Pancreas (tissue), 10 donors: ENCODE results near the gene IFNAR1. TPM values are rescaled to one million over a fixed set of nuclear protein-coding genes. Genes with fewer than 3 reads are reported as not detected.

Source experiments
- ATAC-seq, 4 donors: fragments of 200-7000 bp; cut with Tn5 transposase; one replicate each; pipeline versions ENCODE4 v1.8.0 to v1.9.1; 2020; ENCODE audit warnings: mild to moderate bottlenecking in 4 of 4, moderate library complexity in 4 of 4
- DNase-seq, 6 donors: peaks; one replicate each; pipeline ENCODE4 v3.0.0-alpha.2; 2020
- FAIRE-seq: peaks from 2 replicates; lab custom pipeline; 2012; peaks lifted over from hg19 to GRCh38; lab: Jason Lieb, UNC
- H3K27ac ChIP-seq, 4 donors: fragments of 200-600 bp; sonication (generic); 1 replicate in 3 of 4; 2 replicates in 1 of 4; pipeline versions ENCODE4 v1.5.0 to v1.8.0; 2020
- H3K27me3 ChIP-seq, 4 donors: fragments of 200-600 bp; one replicate each; pipeline ENCODE4 v1.8.0; 2021
- H3K36me3 ChIP-seq, 3 donors: fragments of 200-600 bp; sonication (generic) in 1 of 3; one replicate each; pipeline versions ENCODE4 v1.5.0 to v1.8.0; 2020 to 2021
- H3K4me1 ChIP-seq, 3 donors: fragments of 200-600 bp; one replicate each; pipeline ENCODE4 v1.8.0; 2021
- H3K4me3 ChIP-seq, 4 donors: fragments of 200-600 bp; sonication (generic) in 2 of 4; one replicate each; pipeline versions ENCODE4 v1.5.0 to v1.8.0; 2020 to 2021
- H3K9me3 ChIP-seq, 4 donors: fragments of 200-600 bp; one replicate each; pipeline ENCODE4 v1.8.0; 2021
- WGBS, 2 donors: extraction: QIAGEN DNeasy Blood & Tissue Kit; methylation state at CpG; one replicate each; pipeline ENCODE4 v1.1.7; 2013; 5-methylcytosine and 5-hydroxymethylcytosine counted together
- intact Hi-C, 3 donors: fragments of 100-400 bp; cut with DNase I; formaldehyde crosslinking; loops; one replicate each; pipeline versions ENCODE4 v1.11.1 to v1.14.2; 2022
- polyA plus RNA-seq, 2 donors: library from polyadenylated mRNA; stranded (reverse); fragments of 200-250 nt; gene quantifications; one replicate each; pipeline ENCODE4 v1.2.3, GENCODE V29; 2013
- total RNA-seq, 6 donors: library from RNA; stranded (reverse); fragmentation: NEBNext Ultra II Directional in 4 of 6; extraction: Animal tissue kit (Norgen Biotek cat#: 25700) in 4 of 6; gene quantifications; one replicate each; pipeline versions ENCODE4 v1.2.1 to v1.2.4, GENCODE V29; 2021 to 2023
- TF ChIP-seq, protein P1 (sequence below), 4 donors: fragments of 200-600 bp; sonication (generic) in 3 of 4; IDR thresholded peaks; one replicate each; pipeline versions ENCODE4 v1.5.0 to v1.8.0; 2021; ENCODE audit warnings: antibody characterized with exemption in 4 of 4
- donor health status: healthy with polysubstance abuse.
- donor health status: DM: no; HTN: no; CAD: no; lungs with moderate emphysema.
- donor health status: DM: no; HTN: no; CAD: no.
- donor health status: control.
- donor health status: control.
- donor health status: Bipolar disorder and iron deficiency.
- donor health status: DM: yes; HTN: yes; CAD: no.
- donor health status: DM: no; HTN: no; CAD: no.
- donor health status: DM: no; HTN: no; CAD: no.
- donor health status: DM: yes; HTN: yes; CAD: no.

IFNAR1 gene
- total and polyA plus RNA-seq, 8 donors: 7.5 to 48.5 (median 23.1) TPM

DNA sequence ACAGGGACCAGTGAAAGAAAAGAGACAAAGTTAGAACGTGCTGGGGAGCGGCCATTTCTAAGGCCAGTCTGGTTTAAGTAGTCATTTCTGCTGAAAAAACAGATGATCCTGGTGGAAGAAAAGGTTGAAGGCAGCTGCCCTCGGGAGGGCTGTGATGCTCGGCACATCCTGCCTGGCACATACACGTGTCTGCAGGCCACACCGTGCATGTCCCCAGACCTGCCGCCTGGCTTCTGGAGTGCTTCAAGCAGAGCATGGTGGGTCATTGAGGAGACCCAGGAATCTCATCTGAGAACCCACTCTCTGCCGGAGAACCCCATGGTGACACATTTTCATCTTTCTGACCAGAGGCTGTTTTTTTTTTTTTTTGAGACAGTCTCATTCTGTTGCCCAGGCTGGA is 32.4 kb downstream of the IFNAR1 start:
- no peak for FAIRE-seq
- DNase-seq: no peak

DNA sequence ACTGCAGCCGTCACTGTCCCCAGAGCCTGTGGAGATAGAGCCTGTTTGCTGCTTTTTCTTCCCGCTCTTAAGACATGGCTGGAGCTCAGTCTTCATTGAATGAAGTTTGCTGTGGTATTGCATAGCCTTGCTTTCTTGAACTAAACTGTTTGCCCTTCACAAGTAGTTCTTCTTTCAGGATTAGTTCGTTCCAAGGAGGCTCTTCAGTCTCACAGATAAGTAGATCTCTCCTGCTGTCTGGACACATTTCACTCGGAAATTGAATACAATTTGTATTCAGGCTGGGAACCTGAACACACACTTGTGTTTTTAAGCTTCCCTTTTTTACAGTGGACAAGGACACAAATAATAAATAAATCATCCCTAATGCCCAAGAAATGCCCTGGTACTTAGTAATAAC is 34.7 kb downstream of the IFNAR1 start:
- intact Hi-C loops: no loop called here
- no peak overlapping the region for H3K27ac ChIP-seq
- no peaks in the 10 kb centered on the region for H3K27me3 ChIP-seq
- H3K4me1 ChIP-seq: peaks cover 0 to 17% (median 4%) of the 10 kb centered on the region in 3 donors
- no peak overlapping the region for H3K4me3 ChIP-seq
- TF ChIP-seq, protein P1, sequence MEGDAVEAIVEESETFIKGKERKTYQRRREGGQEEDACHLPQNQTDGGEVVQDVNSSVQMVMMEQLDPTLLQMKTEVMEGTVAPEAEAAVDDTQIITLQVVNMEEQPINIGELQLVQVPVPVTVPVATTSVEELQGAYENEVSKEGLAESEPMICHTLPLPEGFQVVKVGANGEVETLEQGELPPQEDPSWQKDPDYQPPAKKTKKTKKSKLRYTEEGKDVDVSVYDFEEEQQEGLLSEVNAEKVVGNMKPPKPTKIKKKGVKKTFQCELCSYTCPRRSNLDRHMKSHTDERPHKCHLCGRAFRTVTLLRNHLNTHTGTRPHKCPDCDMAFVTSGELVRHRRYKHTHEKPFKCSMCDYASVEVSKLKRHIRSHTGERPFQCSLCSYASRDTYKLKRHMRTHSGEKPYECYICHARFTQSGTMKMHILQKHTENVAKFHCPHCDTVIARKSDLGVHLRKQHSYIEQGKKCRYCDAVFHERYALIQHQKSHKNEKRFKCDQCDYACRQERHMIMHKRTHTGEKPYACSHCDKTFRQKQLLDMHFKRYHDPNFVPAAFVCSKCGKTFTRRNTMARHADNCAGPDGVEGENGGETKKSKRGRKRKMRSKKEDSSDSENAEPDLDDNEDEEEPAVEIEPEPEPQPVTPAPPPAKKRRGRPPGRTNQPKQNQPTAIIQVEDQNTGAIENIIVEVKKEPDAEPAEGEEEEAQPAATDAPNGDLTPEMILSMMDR (IDR thresholded peaks at IDR 0.05): no peak
- FAIRE-seq: no peak
- no peak for DNase-seq
- WGBS, 2 donors: 82 to 85% methylated on average over 4 of the region's 4 CpGs
- no peaks in the 10 kb centered on the region for H3K9me3 ChIP-seq
- peaks cover 0 to 18% (median 0%) of the 10 kb centered on the region in 3 donors for H3K36me3 ChIP-seq
- ATAC-seq: no peak

More for the DNA sequence above, 32.4 kb downstream of the IFNAR1 start:
- H3K4me3 ChIP-seq: no peak overlapping the region
- no peak for ATAC-seq
- H3K4me1 ChIP-seq: peaks cover 0 to 17% (median 4%) of the 10 kb centered on the region in 3 donors
- intact Hi-C loops: no loop called here
- H3K36me3 ChIP-seq: peaks cover 0 to 19% (median 0%) of the 10 kb centered on the region in 3 donors
- TF ChIP-seq, protein P1 (IDR thresholded peaks at IDR 0.05): no peak
- no peaks in the 10 kb centered on the region for H3K27me3 ChIP-seq
- H3K27ac ChIP-seq: no peak overlapping the region
- no peaks in the 10 kb centered on the region for H3K9me3 ChIP-seq
- 88 to 89% methylated on average over 8 of the region's 8 CpGs for WGBS, 2 donors

GRCh38 chr21:33360281-33360680 is 35.5 kb downstream of the IFNAR1 start:
- TF ChIP-seq, protein P1 (IDR thresholded peaks at IDR 0.05): no peak
- no peaks in the 10 kb centered on the region for H3K9me3 ChIP-seq
- intact Hi-C loops: no loop called here
- whole genome bisulfite sequencing, 2 donors: 70 to 72% methylated on average over 6 of the region's 6 CpGs
- no peaks in the 10 kb centered on the region for H3K27me3 ChIP-seq
- no peak overlapping the region for H3K27ac ChIP-seq
- no peak for DNase-seq
- H3K36me3 ChIP-seq: peaks cover 0 to 10% (median 0%) of the 10 kb centered on the region in 3 donors
- FAIRE-seq: no peak
- peaks cover 0 to 17% (median 4%) of the 10 kb centered on the region in 3 donors for H3K4me1 ChIP-seq
- peak in 1 of 4 donors; percentile 42 for ATAC-seq
- no peak overlapping the region for H3K4me3 ChIP-seq

DNA sequence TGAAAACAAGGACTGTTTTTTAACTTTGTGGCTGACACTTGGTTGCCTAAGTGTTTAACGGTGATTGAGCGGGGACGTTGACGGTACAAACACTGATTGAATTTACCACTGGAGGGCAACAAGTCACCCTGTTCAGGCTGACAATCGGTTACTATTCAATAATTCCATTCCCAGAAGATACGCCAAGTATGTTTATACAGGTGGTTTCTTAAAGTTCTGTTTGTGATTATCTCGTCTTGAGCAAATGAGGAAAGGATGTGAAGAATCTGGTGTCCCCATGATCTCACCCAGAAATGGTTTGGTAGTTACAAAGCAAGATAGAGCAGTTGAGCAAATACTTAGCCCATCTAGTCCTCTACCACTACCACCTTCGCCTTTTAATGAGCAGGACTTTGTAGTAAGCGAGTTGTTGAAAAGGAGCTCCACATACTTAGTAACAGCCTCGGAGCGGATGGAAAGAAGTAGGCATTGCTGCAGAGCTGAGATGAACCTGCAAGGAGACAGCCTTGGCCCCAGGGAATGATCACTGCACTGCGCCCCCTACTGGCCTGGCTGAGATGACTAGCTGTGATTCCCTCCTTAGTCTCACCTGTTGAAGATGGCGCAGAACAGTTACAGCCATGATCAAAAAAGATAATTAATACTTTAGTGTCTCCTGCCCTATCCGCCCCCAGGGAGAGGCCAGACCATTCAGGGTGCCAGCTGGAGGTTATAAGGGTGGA is 36.3 kb downstream of the IFNAR1 start:
- no peak for FAIRE-seq
- WGBS, 2 donors: 6% methylated on average over 14 of the region's 14 CpGs
- H3K27me3 ChIP-seq: no peaks in the 10 kb centered on the region
- H3K27ac ChIP-seq: peak overlapping the region in 2 of 4 donors; percentile 43 to 45
- peak; percentile 92 to 94 (median 92) for ATAC-seq
- peak; percentile 63 to 92 (median 82) for DNase-seq
- H3K9me3 ChIP-seq: no peaks in the 10 kb centered on the region
- H3K36me3 ChIP-seq: peaks cover 0 to 3% (median 0%) of the 10 kb centered on the region in 3 donors
- peak overlapping the region in 2 of 4 donors; percentile 11 to 35 for H3K4me3 ChIP-seq
- intact Hi-C loops: no loop called here
- H3K4me1 ChIP-seq: peaks cover 0 to 17% (median 4%) of the 10 kb centered on the region in 3 donors
- TF ChIP-seq, protein P1 (IDR thresholded peaks at IDR 0.05): peak; percentile 55 to 74 (median 64)
